Right renal cortex interstitium (tissue), 3 donors: ENCODE results near the gene WHRN. TPM values are rescaled to one million over a fixed set of nuclear protein-coding genes. Genes with fewer than 3 reads are reported as not detected.

Source experiments
- DNase-seq, 3 donors: peaks; one replicate each; pipeline ENCODE4 v3.0.0-alpha.2; 2013; ENCODE audit warnings: low read depth in 3 of 3, low spot score in 2 of 3
- polyA plus RNA-seq, 3 donors: library from polyadenylated mRNA; unstranded; fragments of 120-200 nt; gene quantifications; one replicate each; pipeline ENCODE4 v1.2.1, GENCODE V29; 2013; ENCODE audit not compliant: insufficient read length in 3 of 3

The WHRN gene
- polyA plus RNA-seq, 3 donors, result 6.2 to 7.0 (median 6.8) TPM

- no peak for DNase-seq
These were observed 30.8 kb downstream of the WHRN start for GRCh38 chr9:114474425-114474824.

- DNase-seq, result no peak
These were observed 31.8 kb downstream of the WHRN start for GRCh38 chr9:114473447-114473801.

GRCh38 chr9:114472765-114473446 lies 32.4 kb downstream of the WHRN start:
- no peak for DNase-seq

- DNase-seq, result no peak
These were observed 34.1 kb downstream of the WHRN start for GRCh38 chr9:114471157-114471556.

GRCh38 chr9:114470581-114470980 lies 34.7 kb downstream of the WHRN start:
- DNase-seq, result no peak

GRCh38 chr9:114470121-114470520 lies 35.2 kb downstream of the WHRN start:
- DNase-seq, result no peak

- DNase-seq, result no peak
These were observed 36.0 kb downstream of the WHRN start for GRCh38 chr9:114469091-114469853.

GRCh38 chr9:114467910-114468309 lies 37.4 kb downstream of the WHRN start:
- no peak for DNase-seq

- DNase-seq, result no peak
These were observed 38.0 kb downstream of the WHRN start for GRCh38 chr9:114467226-114467750.

- DNase-seq, result no peak
These were observed 39.1 kb downstream of the WHRN start for GRCh38 chr9:114465906-114466900.

GRCh38 chr9:114465417-114465816 lies 39.9 kb downstream of the WHRN start:
- DNase-seq, result no peak

- no peak for DNase-seq
These were observed 40.8 kb downstream of the WHRN start for GRCh38 chr9:114464281-114465051.

- no peak for DNase-seq
These were observed 42.5 kb downstream of the WHRN start for GRCh38 chr9:114462791-114463190.

- DNase-seq, result no peak
These were observed 43.8 kb downstream of the WHRN start for GRCh38 chr9:114461468-114461867.

GRCh38 chr9:114460513-114461199 lies 44.6 kb downstream of the WHRN start:
- no peak for DNase-seq

- no peak for DNase-seq
These were observed 45.8 kb downstream of the WHRN start for GRCh38 chr9:114459464-114459863.

GRCh38 chr9:114456929-114457328 lies 48.3 kb downstream of the WHRN start:
- DNase-seq, result no peak

- DNase-seq, result no peak
These were observed 50.6 kb downstream of the WHRN start for GRCh38 chr9:114454652-114455051.
